Measurements from ENCODE around the gene SLC9A6.

DNA sequence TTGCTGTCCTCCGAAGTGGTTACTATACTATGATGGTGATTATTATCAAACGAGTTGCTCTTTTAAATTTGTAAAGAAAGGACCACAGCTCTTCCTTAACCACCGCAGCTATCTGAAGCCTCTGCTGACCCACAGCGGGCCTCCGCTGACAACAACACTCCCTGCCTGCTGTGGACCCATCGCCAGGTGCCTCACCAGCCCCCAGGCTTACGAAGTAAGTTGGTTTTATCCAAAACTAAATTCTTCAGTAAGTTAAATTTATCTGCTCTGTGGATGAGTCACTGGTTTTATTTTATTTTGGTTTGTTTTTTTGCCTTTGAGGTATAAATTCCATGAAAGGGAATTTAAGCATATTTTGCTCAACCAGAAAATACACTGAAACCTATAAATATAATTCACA, 54.7 kb downstream of the SLC9A6 start:
- TF ChIP-seq, protein P1, sequence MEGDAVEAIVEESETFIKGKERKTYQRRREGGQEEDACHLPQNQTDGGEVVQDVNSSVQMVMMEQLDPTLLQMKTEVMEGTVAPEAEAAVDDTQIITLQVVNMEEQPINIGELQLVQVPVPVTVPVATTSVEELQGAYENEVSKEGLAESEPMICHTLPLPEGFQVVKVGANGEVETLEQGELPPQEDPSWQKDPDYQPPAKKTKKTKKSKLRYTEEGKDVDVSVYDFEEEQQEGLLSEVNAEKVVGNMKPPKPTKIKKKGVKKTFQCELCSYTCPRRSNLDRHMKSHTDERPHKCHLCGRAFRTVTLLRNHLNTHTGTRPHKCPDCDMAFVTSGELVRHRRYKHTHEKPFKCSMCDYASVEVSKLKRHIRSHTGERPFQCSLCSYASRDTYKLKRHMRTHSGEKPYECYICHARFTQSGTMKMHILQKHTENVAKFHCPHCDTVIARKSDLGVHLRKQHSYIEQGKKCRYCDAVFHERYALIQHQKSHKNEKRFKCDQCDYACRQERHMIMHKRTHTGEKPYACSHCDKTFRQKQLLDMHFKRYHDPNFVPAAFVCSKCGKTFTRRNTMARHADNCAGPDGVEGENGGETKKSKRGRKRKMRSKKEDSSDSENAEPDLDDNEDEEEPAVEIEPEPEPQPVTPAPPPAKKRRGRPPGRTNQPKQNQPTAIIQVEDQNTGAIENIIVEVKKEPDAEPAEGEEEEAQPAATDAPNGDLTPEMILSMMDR (IDR thresholded peaks at IDR 0.05; ENCODE audit: low read length), result no peak
- TF ChIP-seq EZH2phosphoT487 (IDR thresholded peaks at IDR 0.05; ENCODE audit: low read length) (no peak), EZH2 (optimal IDR thresholded peaks at IDR 0.05; ENCODE audit: low read depth, low read length) (no peak)
